ENCODE measurements around the gene MRPL28.

- no peak for TF ChIP-seq CTCF (IDR thresholded peaks at IDR 0.05)
- no peak for TF ChIP-seq POLR2AphosphoS5 (IDR thresholded peaks at IDR 0.05)
- no peak for TF ChIP-seq POLR2A (IDR thresholded peaks at IDR 0.05)
Observed at GRCh38 chr16:340370-341091, 29.8 kb downstream of the MRPL28 start.
